HUES64 (cell line): ENCODE data around the gene PIWIL1.

Experiments
- H3K27ac ChIP-seq: 2 replicates; pipeline ENCODE4 v1.7.0; 2013; ENCODE audit warnings: low read depth, low read length, inconsistent platforms
- H3K27me3 ChIP-seq: 2 replicates; pipeline ENCODE4 v1.6.1; 2013; ENCODE audit warnings: mild to moderate bottlenecking, low read length; ENCODE audit not compliant: insufficient read depth
- H3K36me3 ChIP-seq: 2 replicates; pipeline ENCODE4 v1.6.1; 2013; ENCODE audit warnings: mild to moderate bottlenecking, low read length; ENCODE audit not compliant: insufficient read depth
- H3K4me1 ChIP-seq: 2 replicates; pipeline ENCODE4 v1.6.1; 2013; ENCODE audit warnings: mild to moderate bottlenecking, low read length, moderate library complexity; ENCODE audit not compliant: insufficient read depth
- H3K4me3 ChIP-seq: 2 replicates; pipeline ENCODE4 v1.5.1; 2013; ENCODE audit warnings: mild to moderate bottlenecking, low read length, moderate library complexity
- H3K9ac ChIP-seq: 2 replicates; pipeline ENCODE4 v1.6.1; 2013; ENCODE audit warnings: mild to moderate bottlenecking, low read depth, low read length
- H3K9me3 ChIP-seq: 2 replicates; pipeline ENCODE4 v1.6.1; 2013; ENCODE audit warnings: low read depth, low read length; ENCODE audit not compliant: insufficient read depth
- WGBS: fragments of 150-250, 120-280 bp; methylation state at CpG from one replicate; pipeline ENCODE4 v1.1.7; 2013; ENCODE audit warnings: missing lambda C conversion rate; 5-methylcytosine and 5-hydroxymethylcytosine counted together

The PIWIL1 gene

DNA sequence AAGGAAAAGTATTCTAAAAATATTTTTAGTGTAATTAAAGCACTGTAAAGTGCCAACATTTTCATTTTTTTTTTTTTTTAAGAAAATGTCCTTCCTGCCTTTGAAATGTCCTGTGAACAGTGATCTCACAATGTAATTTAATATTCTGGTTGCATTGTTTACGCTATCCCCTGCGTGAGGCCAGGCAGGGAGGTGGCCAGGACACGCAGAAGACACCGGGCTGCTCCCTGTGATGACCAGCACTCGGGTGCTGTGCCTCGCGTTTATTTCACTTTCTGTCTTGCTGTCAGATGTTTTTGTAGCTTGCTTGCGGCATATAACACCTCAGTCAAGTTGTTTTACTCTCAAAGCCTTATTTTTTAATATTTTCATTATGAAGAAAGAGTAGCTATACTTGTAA is 18.5 kb downstream of the PIWIL1 start:
- 88% methylated on average over 8 of the region's 8 CpGs for WGBS
- Histone ChIP-seq H3K4me1 (peaks cover 6% of the 10 kb centered on the region; the same call in 1 of the 2 replicates), H3K9ac (no peak overlapping the region), H3K4me3 (no peak overlapping the region), H3K27me3 (no peaks in the 10 kb centered on the region; the same call in 1 of the 2 replicates), H3K9me3 (no peaks in the 10 kb centered on the region), H3K36me3 (no peaks in the 10 kb centered on the region), H3K27ac (no peak overlapping the region)

DNA sequence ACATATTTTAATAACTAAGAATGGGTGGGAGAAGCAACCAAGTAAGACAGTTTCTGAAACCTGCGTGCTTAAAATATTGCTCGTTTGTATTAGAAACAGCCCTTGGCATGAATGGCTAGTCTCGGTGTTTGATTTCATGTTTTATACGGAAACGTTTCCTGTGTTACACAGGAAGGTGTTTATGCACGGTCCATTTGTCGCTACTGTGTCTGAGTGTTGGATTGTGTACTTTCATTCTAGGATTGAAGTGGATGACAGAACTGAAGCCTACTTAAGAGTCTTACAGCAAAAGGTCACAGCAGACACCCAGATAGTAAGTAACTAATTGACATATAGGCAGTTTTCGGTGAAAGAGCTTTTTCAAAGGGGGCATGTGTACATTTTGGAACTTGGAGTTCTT is 19.6 kb downstream of the PIWIL1 start:
- Histone ChIP-seq H3K27me3 (no peaks in the 10 kb centered on the region; the same call in 1 of the 2 replicates), H3K36me3 (no peaks in the 10 kb centered on the region), H3K4me1 (peaks cover 6% of the 10 kb centered on the region; the same call in 1 of the 2 replicates), H3K27ac (no peak overlapping the region), H3K4me3 (no peak overlapping the region), H3K9ac (no peak overlapping the region), H3K9me3 (no peaks in the 10 kb centered on the region)
- 94% methylated on average over 8 of the region's 8 CpGs for WGBS

DNA sequence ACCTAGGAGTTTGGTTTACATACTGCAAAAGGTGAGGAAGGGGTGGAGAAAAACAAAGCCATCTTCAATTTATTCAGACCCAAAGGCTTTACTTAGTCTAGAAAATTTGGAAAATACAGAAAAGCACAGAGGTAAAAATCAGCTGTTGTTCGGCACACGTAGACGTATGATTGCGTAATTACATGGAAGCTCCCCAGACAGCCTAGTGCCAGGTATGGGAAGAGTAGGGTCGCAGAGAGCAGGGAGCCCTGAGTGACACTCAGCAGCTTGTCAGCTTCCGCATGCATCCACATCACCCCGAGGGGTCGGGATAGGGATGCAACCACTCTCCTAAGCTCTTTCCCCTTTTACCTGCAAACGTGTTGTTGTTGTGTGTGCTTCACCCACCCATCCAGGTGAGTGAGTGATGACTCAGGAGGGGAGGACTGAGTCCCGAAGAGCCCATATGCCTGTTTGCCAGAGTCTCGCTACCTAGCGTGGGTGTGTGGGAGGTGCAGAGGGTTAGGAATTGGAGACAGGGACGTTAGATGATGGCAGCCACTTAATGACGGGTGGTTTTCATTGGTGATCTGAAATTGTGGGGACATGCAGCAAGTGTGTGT is 20.1 kb downstream of the PIWIL1 start:
- Histone ChIP-seq H3K27ac (no peak overlapping the region), H3K4me3 (no peak overlapping the region), H3K9ac (no peak overlapping the region), H3K36me3 (no peaks in the 10 kb centered on the region), H3K9me3 (no peaks in the 10 kb centered on the region), H3K27me3 (no peaks in the 10 kb centered on the region; the same call in 1 of the 2 replicates), H3K4me1 (peaks cover 6% of the 10 kb centered on the region; the same call in 1 of the 2 replicates)
- 72% methylated on average over 14 of the region's 14 CpGs for WGBS

DNA sequence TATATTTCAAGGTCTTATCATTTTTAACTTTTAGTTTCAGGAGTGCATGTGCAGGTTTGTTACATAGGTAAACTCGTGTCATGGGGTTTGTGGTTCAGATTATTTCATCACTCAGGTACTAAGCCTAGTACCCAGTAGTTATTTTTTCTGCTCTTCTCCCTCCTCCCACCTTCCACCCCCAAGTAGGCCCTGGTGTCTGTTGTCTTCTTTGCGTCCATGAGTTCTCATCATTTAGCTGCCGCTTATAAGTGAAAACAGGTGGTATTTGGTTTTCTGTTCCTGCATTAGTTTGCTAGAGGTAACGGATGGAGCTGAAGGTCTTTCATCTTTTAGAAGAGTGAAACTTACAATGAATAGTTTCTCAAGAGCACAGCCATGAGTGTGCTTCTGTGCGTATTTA is 24.4 kb downstream of the PIWIL1 start:
- Histone ChIP-seq H3K9me3 (no peaks in the 10 kb centered on the region), H3K36me3 (no peaks in the 10 kb centered on the region), H3K9ac (no peak overlapping the region), H3K27me3 (no peaks in the 10 kb centered on the region; the same call in 1 of the 2 replicates), H3K4me1 (0 out of 2 replicates have a peak, but pooled peaks cover 6% of the 10 kb centered on the region), H3K4me3 (no peak overlapping the region), H3K27ac (no peak overlapping the region)
- WGBS, result 94% methylated on average over 4 of the region's 5 CpGs

DNA sequence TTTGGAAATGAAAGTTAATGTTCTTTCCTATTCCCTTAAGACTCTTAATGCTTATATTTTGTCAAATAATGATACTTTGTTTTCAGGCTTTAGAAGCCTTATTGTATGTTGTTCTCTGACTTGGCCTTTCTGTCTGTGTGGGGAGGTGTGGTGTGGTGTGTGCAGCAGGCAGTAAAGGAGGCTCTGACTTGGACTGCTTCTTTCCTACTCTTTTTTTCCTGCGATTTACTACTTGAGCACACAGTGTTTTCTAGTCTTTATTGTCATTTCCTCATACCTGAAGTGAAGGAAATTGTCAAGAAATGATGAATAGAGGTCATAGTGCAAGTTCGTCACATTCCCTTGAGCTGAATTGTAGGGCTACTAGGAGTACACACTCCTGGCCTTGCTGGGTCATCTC is 26.9 kb downstream of the PIWIL1 start:
- Histone ChIP-seq H3K36me3 (no peaks in the 10 kb centered on the region), H3K9ac (no peak overlapping the region), H3K4me1 (no peaks in the 10 kb centered on the region), H3K27me3 (no peaks in the 10 kb centered on the region), H3K4me3 (no peak overlapping the region), H3K27ac (no peak overlapping the region), H3K9me3 (no peaks in the 10 kb centered on the region)
- 95% methylated on average over 2 of the region's 2 CpGs for WGBS

DNA sequence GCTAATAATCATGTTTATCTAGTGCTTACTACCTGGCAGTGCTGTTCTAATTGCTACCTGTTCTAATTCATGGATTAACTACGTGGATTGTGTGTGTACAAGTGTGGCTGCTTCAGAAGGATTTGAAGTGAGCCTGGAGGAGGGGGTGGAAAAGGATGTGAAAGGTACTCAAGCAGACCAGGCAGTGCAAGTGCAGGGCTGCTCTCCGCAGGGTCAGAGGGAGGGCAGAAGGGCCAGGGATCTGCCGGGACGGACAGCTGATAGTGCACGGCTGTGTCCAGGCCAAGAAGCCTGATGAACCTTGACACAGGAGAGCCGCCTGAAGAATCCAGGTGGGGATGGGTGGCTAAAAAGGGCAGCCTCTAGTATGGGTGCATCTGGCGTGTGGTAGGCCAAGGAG is 28.5 kb downstream of the PIWIL1 start:
- Histone ChIP-seq H3K36me3 (no peaks in the 10 kb centered on the region), H3K4me3 (no peak overlapping the region), H3K4me1 (no peaks in the 10 kb centered on the region), H3K9me3 (no peaks in the 10 kb centered on the region), H3K9ac (no peak overlapping the region), H3K27ac (no peak overlapping the region), H3K27me3 (no peaks in the 10 kb centered on the region)
- WGBS, result 92% methylated on average over 7 of the region's 7 CpGs

DNA sequence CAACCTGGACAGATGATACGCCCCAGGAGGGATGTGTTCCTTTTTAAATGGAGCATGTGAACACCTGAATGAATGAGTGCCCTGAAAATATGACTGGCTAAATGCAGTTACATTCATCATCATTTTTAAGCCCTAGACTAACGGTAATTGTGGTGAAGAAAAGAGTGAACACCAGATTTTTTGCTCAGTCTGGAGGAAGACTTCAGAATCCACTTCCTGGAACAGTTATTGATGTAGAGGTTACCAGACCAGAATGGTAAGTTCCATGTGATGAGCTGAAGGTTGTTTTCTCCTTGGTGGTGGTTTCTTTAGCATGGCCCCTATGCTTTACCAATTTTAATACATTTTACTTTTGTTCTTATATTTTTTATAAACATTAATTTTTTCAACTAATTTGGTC is 29.3 kb downstream of the PIWIL1 start:
- WGBS, result 90% methylated on average over 2 of the region's 2 CpGs
- Histone ChIP-seq H3K27ac (no peak overlapping the region), H3K27me3 (no peaks in the 10 kb centered on the region), H3K9me3 (no peaks in the 10 kb centered on the region), H3K9ac (no peak overlapping the region; the same call in 1 of the 2 replicates), H3K4me3 (no peak overlapping the region), H3K36me3 (no peaks in the 10 kb centered on the region), H3K4me1 (no peaks in the 10 kb centered on the region)

DNA sequence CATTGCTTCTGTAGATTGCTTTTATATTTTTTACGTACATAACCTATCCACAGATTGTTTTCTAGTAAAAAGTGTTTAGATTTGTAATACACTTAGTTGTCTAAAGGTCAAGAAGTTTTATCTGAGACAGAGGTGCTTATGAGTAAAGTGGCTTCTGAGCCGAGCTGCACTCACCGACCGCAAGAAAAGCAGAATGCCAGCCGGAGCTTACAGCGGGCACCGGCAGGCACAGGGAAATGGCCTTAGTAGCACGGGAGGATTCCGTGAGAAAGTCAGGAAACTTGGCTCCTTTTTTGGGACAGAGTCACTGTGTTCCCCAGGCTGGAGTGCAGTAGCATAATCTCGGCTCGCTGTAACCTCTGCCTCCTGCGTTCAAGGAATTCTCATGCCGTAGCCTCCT is 29.8 kb downstream of the PIWIL1 start:
- H3K36me3 ChIP-seq, result no peaks in the 10 kb centered on the region
- no peak overlapping the region for H3K27ac ChIP-seq
- no peaks in the 10 kb centered on the region for H3K4me1 ChIP-seq
- WGBS, result 93% methylated on average over 12 of the region's 13 CpGs
- no peak overlapping the region for H3K4me3 ChIP-seq
- no peaks in the 10 kb centered on the region for H3K9me3 ChIP-seq
- H3K27me3 ChIP-seq, result no peaks in the 10 kb centered on the region
- H3K9ac ChIP-seq, result no peak overlapping the region

DNA sequence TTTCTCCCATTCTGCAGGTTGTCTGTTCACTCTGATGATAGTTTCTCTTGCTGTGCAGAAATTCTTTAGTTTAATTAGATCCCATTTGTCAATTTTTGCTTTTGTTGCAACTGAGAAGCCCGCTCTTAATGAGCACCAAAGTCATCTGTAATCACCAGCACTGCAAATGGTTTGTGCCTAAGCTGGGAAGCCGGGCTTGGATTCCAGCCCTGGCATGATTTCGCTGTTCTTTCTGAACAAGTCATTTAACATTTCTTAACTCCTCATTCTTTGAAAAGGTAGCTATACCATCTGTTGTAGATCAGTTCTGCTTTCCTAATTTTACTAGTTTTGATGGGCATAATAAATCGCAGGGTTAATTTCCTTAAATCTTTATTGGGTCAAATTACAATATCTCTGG is 32.1 kb downstream of the PIWIL1 start:
- Histone ChIP-seq H3K4me1 (no peaks in the 10 kb centered on the region), H3K9me3 (no peaks in the 10 kb centered on the region), H3K4me3 (no peak overlapping the region), H3K27ac (no peak overlapping the region), H3K9ac (no peak overlapping the region), H3K36me3 (no peaks in the 10 kb centered on the region), H3K27me3 (no peaks in the 10 kb centered on the region)
- WGBS, result 96% methylated on average over 3 of the region's 4 CpGs

DNA sequence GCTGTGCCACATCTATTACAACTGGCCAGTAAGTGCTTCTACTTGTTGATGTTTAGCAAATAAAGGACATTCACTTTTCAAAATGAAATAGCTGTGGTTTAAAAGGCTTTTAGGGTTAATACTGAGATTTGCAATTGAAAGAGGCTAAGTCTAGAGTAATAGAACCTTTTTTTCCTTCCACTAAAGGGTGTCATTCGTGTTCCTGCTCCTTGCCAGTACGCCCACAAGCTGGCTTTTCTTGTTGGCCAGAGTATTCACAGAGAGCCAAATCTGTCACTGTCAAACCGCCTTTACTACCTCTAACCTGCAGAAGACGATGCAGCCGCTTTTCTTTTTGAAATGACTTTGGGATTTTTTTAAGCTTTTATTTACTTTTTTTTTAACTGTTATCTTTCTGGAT is 33.6 kb downstream of the PIWIL1 start:
- H3K4me1 ChIP-seq, result no peaks in the 10 kb centered on the region
- H3K27ac ChIP-seq, result no peak overlapping the region
- no peak overlapping the region for H3K4me3 ChIP-seq
- H3K9ac ChIP-seq, result no peak overlapping the region
- 43% methylated on average over 3 of the region's 5 CpGs for WGBS
- H3K36me3 ChIP-seq, result no peaks in the 10 kb centered on the region
- H3K9me3 ChIP-seq, result no peaks in the 10 kb centered on the region
- no peaks in the 10 kb centered on the region for H3K27me3 ChIP-seq

DNA sequence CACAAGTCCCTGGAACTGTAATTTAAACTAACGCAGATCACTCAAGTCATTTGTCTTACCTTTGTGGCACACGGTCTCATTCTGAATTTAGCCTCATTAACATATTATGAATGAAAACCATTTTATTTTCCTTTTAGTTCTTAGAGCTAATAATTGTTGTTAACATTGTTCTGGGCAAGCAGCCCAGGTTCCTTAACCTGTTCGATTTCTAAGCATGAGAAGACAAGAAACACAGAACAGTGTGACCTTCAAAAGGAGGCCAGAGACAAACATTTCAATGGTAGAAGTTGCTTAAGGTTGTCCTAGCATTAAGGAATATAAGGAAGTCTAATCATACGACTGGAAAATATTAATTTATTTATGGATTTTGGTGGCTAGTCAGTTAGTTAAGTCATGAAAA is 35.2 kb downstream of the PIWIL1 start:
- no peaks in the 10 kb centered on the region for H3K36me3 ChIP-seq
- no peaks in the 10 kb centered on the region for H3K9me3 ChIP-seq
- no peaks in the 10 kb centered on the region for H3K27me3 ChIP-seq
- no peaks in the 10 kb centered on the region for H3K4me1 ChIP-seq
- no peak overlapping the region for H3K27ac ChIP-seq
- H3K4me3 ChIP-seq, result no peak overlapping the region
- H3K9ac ChIP-seq, result no peak overlapping the region
- 85% methylated on average over 4 of the region's 4 CpGs for WGBS

DNA sequence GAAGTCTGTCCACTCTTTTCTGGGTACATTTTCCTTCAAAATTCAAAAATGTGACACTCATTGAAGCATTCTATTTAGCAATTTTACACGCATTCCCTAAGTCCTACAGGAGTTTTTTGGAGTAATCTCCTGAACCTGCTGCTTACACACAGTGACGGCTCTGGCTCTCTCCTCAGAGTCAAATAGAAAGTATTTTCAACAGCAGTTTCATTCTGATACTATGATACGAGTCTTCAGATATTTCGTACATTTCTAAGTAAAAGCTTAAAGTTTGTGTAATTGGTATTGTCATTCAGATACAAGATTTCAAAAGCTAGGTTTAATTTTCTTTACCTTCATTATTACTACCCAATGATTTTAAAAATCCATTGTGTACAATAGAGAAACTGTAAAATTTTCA is 36.4 kb downstream of the PIWIL1 start:
- Histone ChIP-seq H3K4me3 (no peak overlapping the region), H3K36me3 (no peaks in the 10 kb centered on the region), H3K4me1 (no peaks in the 10 kb centered on the region), H3K27me3 (no peaks in the 10 kb centered on the region; the same call in 1 of the 2 replicates), H3K27ac (no peak overlapping the region), H3K9me3 (no peaks in the 10 kb centered on the region), H3K9ac (no peak overlapping the region)
- WGBS, result 96% methylated on average over 3 of the region's 4 CpGs
